Common myeloid progenitor, CD34-positive (primary cell): ENCODE measurements around the gene YWHAQ.

Experiments used
- CTCF ChIA-PET: fragments of 350-600 bp; sonication (Branson Sonifier 250); formaldehyde crosslinking; loops from one replicate; lab custom pipeline; 2021; ENCODE audit warnings: antibody characterized with exemption; lab: Charles Lee
- POLR2A ChIA-PET: fragments of 350-600 bp; sonication (Branson Sonifier 250); formaldehyde crosslinking; loops from one replicate; lab custom pipeline; 2021; ENCODE audit warnings: antibody characterized with exemption; lab: Charles Lee
- DNase-seq, 3 donors: peaks; one replicate each; pipeline versions ENCODE4 v3.0.0 to v3.0.0-alpha.2; 2013
- H3K27ac ChIP-seq, 2 experiments: 1 replicate in 1 of 2; 2 replicates in 1 of 2; pipeline ENCODE4 v1.7.0; 2013; ENCODE audit warnings: inconsistent platforms in 2 of 2, low read length in 2 of 2, mild to moderate bottlenecking in 2 of 2, low read depth in 1 of 2, moderate library complexity in 1 of 2; ENCODE audit not compliant: severe bottlenecking in 2 of 2, insufficient read depth in 1 of 2, poor library complexity in 1 of 2
- H3K27me3 ChIP-seq, 5 experiments: replicated peaks in 2 of 5; 1 replicate in 3 of 5; 2 replicates in 2 of 5; pipeline versions ENCODE4 v1.6.1 to v1.7.0; 2013; ENCODE audit warnings: low read length in 4 of 5, mild to moderate bottlenecking in 2 of 5, moderate library complexity in 2 of 5, inconsistent platforms in 1 of 5; ENCODE audit not compliant: insufficient read depth in 5 of 5, control insufficient read depth in 4 of 5
- H3K36me3 ChIP-seq, 4 experiments: 1 replicate in 2 of 4; 2 replicates in 2 of 4; pipeline versions ENCODE4 v1.6.1 to v1.7.0; 2013; ENCODE audit warnings: low read length in 3 of 4, control low read depth in 1 of 4, mild to moderate bottlenecking in 1 of 4; ENCODE audit not compliant: control insufficient read depth in 4 of 4, insufficient read depth in 4 of 4
- H3K4me1 ChIP-seq, 4 experiments: 1 replicate in 3 of 4; 2 replicates in 1 of 4; pipeline versions ENCODE4 v1.6.1 to v1.7.1; 2013; ENCODE audit warnings: low read length in 3 of 4, mild to moderate bottlenecking in 3 of 4, control low read depth in 1 of 4, inconsistent platforms in 1 of 4, moderate library complexity in 1 of 4; ENCODE audit not compliant: control insufficient read depth in 4 of 4, insufficient read depth in 4 of 4; ENCODE audit errors: control extremely low read depth in 1 of 4
- H3K4me3 ChIP-seq, 7 experiments: 1 replicate in 4 of 7; 2 replicates in 3 of 7; pipeline versions ENCODE4 v1.5.1 to v1.7.0; 2013; ENCODE audit warnings: mild to moderate bottlenecking in 7 of 7, low read length in 6 of 7, moderate library complexity in 6 of 7, inconsistent platforms in 2 of 7, low read depth in 2 of 7, control low read depth in 1 of 7; ENCODE audit not compliant: insufficient read depth in 4 of 7, control insufficient read depth in 1 of 7; ENCODE audit errors: extremely low read depth in 1 of 7
- H3K9me3 ChIP-seq, 5 experiments: 1 replicate in 4 of 5; 2 replicates in 1 of 5; pipeline versions ENCODE4 v1.6.1 to v1.7.1; 2013; ENCODE audit warnings: low read length in 4 of 5, mild to moderate bottlenecking in 2 of 5, inconsistent platforms in 1 of 5, low read depth in 1 of 5, moderate library complexity in 1 of 5; ENCODE audit not compliant: control insufficient read depth in 4 of 5, insufficient read depth in 2 of 5; ENCODE audit errors: control extremely low read depth in 1 of 5
- WGBS: methylation state at CpG from one replicate; pipeline ENCODE4 v1.1.5; 2013; ENCODE audit not compliant: insufficient coverage; 5-methylcytosine and 5-hydroxymethylcytosine counted together

The YWHAQ gene

GRCh38 chr2:9663008-9663879 is 32.4 kb upstream of the YWHAQ start:
- ChIA-PET POLR2A (interaction anchor here (0.6 kb wide), 1 partner anchor 712 kb away, joined by 4 read pairs; no protein-coding TSS in a partner anchor), CTCF (interaction anchor here (0.7 to 0.8 kb wide), 2 partner anchors 14 to 30 kb away, joined by 3 read pairs; no protein-coding TSS in a partner anchor)

GRCh38 chr2:9661261-9661660 is 30.5 kb upstream of the YWHAQ start:
- DNase-seq, result no peak
- H3K36me3 ChIP-seq, result no peaks in the 10 kb centered on the region
- H3K27ac ChIP-seq, result no peak overlapping the region
- no peaks in the 10 kb centered on the region for H3K4me1 ChIP-seq
- peaks cover 0 to 3% (median 0%) of the 10 kb centered on the region in 5 experiments for H3K27me3 ChIP-seq
- H3K4me3 ChIP-seq, result no peak overlapping the region
- CTCF ChIA-PET, result no interaction called here
- H3K9me3 ChIP-seq, result no peaks in the 10 kb centered on the region
- WGBS, result 78% methylated on average over 8 of the region's 8 CpGs
- POLR2A ChIA-PET, result no interaction called here

More at GRCh38 chr2:9663008-9663879, 32.4 kb upstream of the YWHAQ start:
- no peaks in the 10 kb centered on the region for H3K4me1 ChIP-seq
- H3K27me3 ChIP-seq, result peaks cover 0 to 3% (median 0%) of the 10 kb centered on the region in 5 experiments
- 97% methylated on average over 6 of the region's 7 CpGs for WGBS
- H3K4me3 ChIP-seq, result no peak overlapping the region
- no peak for DNase-seq
- H3K36me3 ChIP-seq, result no peaks in the 10 kb centered on the region
- H3K27ac ChIP-seq, result no peak overlapping the region
- H3K9me3 ChIP-seq, result no peaks in the 10 kb centered on the region

GRCh38 chr2:9660781-9661180 is 30.0 kb upstream of the YWHAQ start:
- ChIA-PET CTCF (no interaction called here), POLR2A (interaction anchor here (0.6 kb wide), 1 partner anchor 214 kb away, joined by 3 read pairs; no protein-coding TSS in a partner anchor)
- Histone ChIP-seq H3K27ac (no peak overlapping the region), H3K9me3 (no peaks in the 10 kb centered on the region), H3K4me3 (no peak overlapping the region), H3K4me1 (no peaks in the 10 kb centered on the region), H3K36me3 (no peaks in the 10 kb centered on the region), H3K27me3 (peaks cover 0 to 3% (median 0%) of the 10 kb centered on the region in 5 experiments)
- DNase-seq, result no peak
- WGBS, result no CpG with 5 or more reads among the region's 7 CpGs

GRCh38 chr2:9660154-9660553 is 29.4 kb upstream of the YWHAQ start:
- no peaks in the 10 kb centered on the region for H3K9me3 ChIP-seq
- 88% methylated on average over 13 of the region's 15 CpGs for WGBS
- no peak for DNase-seq
- H3K36me3 ChIP-seq, result no peaks in the 10 kb centered on the region
- ChIA-PET CTCF (no interaction called here), POLR2A (interaction anchor here (0.6 kb wide), 1 partner anchor 48 kb away, joined by 3 read pairs; no protein-coding TSS in a partner anchor)
- no peak overlapping the region for H3K4me3 ChIP-seq
- H3K27me3 ChIP-seq, result peaks cover 0 to 3% (median 0%) of the 10 kb centered on the region in 5 experiments
- H3K4me1 ChIP-seq, result no peaks in the 10 kb centered on the region
- H3K27ac ChIP-seq, result no peak overlapping the region

- H3K36me3 ChIP-seq, result no peaks in the 10 kb centered on the region
- CTCF ChIA-PET, result no interaction called here
- no peak overlapping the region for H3K27ac ChIP-seq
- H3K9me3 ChIP-seq, result no peaks in the 10 kb centered on the region
- POLR2A ChIA-PET, result no interaction called here
- no peaks in the 10 kb centered on the region for H3K4me1 ChIP-seq
- no peak for DNase-seq
- peaks cover 0 to 2% (median 0%) of the 10 kb centered on the region in 5 experiments for H3K27me3 ChIP-seq
- WGBS, result 93% methylated on average over 8 of the region's 9 CpGs
- H3K4me3 ChIP-seq, result no peak overlapping the region
Observed at GRCh38 chr2:9658972-9659371, 28.2 kb upstream of the YWHAQ start.

GRCh38 chr2:9657731-9658130 is 26.9 kb upstream of the YWHAQ start:
- WGBS, result 80% methylated on average over 5 of the region's 6 CpGs
- Histone ChIP-seq H3K36me3 (no peaks in the 10 kb centered on the region), H3K27me3 (no peaks in the 10 kb centered on the region), H3K4me3 (no peak overlapping the region), H3K27ac (no peak overlapping the region), H3K9me3 (no peaks in the 10 kb centered on the region), H3K4me1 (no peaks in the 10 kb centered on the region)
- POLR2A ChIA-PET, result interaction anchor here (0.6 kb wide), 1 partner anchor 312 kb away, joined by 4 read pairs; no protein-coding TSS in a partner anchor
- CTCF ChIA-PET, result interaction anchor here (0.6 to 1.9 kb wide), 6 partner anchors 17 to 129 kb away, joined by 3 to 4 read pairs (median 3); no protein-coding TSS in a partner anchor
- DNase-seq, result peak; percentile 20 to 40 (median 28)

GRCh38 chr2:9657083-9657482 is 26.3 kb upstream of the YWHAQ start:
- no peak overlapping the region for H3K4me3 ChIP-seq
- no peaks in the 10 kb centered on the region for H3K9me3 ChIP-seq
- ChIA-PET POLR2A (no interaction called here), CTCF (interaction anchor here (0.8 to 1.9 kb wide), 5 partner anchors 18 to 156 kb away, joined by 3 to 4 read pairs (median 3); no protein-coding TSS in a partner anchor)
- DNase-seq, result no peak
- 96% methylated on average over 6 of the region's 6 CpGs for WGBS
- H3K27ac ChIP-seq, result no peak overlapping the region
- H3K4me1 ChIP-seq, result no peaks in the 10 kb centered on the region
- no peaks in the 10 kb centered on the region for H3K27me3 ChIP-seq
- no peaks in the 10 kb centered on the region for H3K36me3 ChIP-seq
